GM19240 (cell line): ENCODE results near the gene RNF41.
A peak's percentile ranks its signal among the peaks of the same experiment; 100 is the strongest.

Experiments used
- DNase-seq: peaks from one replicate; pipeline ENCODE4 v3.0.0; 2011; ENCODE audit warnings: low spot score; ENCODE audit not compliant: insufficient read length

The RNF41 gene

DNA sequence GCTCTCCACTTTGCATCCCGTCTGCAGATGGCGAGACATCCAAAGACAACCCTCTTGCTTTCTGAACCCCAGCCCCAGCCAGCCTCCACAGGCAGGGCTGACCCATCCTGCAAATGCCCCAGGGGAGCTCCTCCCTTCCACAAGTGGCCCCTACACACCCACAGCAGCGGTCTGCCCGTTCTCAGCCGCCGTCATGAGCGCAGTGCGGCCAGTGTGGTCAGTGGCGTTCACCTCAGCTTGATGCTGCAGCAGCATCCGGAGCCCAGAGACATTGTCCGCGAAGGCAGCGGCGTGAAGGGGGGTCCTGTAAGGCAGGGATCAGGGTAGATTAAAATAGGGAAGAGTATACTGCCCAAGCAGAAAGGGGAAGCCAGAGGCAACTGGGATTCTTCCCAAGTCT is 22.8 kb upstream of the RNF41 start:
- no peak for DNase-seq

DNA sequence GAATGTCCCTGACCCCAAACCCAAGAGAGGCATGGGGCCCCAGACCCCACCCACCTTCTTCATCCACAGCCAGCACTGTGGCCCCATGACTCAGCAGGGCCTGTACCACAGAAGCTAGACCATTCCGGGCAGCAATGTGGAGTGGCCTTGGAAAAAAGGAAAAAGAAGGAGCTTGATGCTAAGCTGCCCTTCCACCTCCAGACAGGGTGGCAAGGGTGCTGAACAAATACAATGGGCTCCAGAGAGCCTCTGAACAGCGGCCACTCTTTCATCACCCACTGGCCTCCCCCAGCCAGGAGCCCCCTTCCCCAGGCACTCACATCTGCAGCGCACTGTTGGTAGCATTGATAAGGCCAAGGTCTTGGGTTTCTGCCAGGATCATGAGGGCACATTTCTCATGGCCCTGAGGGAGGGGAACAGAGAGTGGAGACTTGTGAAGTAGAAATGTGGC is 22.0 kb upstream of the RNF41 start:
- DNase-seq: no peak

DNA sequence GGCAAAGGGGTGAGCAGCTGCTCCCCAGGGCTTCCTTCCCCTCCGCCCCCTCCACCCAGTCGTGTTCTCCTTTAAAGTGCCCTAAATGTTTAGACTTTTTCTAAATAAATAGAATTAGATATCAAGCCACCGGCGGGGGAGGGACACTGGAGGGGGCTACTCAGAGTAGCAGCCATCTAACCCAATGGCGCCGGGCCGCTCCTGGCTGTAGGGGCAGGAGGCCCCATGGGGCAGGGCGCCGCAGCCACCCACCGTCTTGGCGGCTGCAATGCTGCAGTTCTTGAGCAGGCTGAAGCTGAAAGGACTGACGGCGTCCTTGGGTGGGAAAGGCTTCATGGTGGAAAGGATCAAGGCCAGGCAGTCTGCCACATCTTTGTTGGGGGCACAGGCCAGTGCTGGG is 21.3 kb upstream of the RNF41 start:
- DNase-seq: no peak

DNA sequence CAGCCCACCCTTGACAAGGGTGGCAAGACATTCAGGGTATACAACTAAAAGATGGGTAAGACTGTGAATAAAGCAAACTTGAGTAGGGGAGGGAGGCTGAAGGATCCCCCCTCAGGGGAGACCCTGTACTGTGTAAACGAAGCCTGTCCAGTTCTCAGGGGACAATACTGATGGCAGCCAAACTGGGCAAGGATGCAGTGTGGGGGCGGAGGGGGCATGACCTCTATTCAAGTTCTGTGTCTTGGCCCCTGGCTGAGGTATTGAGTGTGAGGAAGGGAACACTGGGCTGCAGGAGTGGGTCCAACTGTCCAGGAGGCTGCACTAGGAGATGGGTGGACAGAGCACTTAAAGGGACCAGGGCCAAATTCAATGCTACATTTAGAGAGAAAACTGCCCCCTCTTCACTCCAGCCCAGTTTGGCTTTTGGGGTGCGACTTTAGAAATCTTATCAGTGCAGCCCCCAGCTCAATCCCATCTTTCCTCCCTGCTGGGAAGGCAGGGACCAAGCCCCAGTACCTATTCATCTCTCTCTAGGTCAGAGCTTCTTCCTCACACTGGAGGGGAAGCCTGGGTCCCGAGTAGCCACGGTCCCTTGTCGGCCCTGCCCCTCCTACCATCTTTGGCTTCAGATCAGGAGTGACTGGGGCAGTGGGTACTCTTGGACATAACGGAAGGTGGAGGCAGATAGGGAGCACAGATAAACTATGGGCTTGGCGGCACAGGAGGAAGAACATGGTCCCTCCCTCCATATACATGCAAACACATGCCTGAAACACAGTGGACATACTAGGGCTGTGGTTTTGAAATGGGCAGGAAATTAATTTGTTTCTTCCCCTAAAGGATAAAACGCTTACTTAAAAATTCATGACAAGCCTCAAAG is 19.9 kb upstream of the RNF41 start:
- DNase-seq: no peak

DNA sequence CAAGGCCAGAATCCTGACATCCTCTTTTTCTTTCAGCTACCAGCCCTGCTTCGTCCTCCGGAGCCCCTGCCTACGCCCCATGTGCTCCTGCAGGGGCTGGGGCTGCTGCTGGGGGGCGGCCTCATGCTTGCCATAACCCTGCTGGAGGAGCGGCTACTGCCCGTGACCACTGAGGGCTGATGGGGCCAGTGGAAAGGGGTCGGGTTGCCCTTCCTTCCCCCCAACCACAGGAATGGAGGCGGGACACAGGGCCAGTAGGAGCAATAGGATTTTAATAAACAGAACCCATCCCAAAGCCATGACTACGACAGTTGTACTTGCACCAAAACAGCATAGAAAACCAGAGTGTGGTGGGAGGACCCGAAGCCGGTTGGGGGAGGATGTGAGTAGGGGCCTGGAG is 15.8 kb upstream of the RNF41 start:
- DNase-seq: no peak

DNA sequence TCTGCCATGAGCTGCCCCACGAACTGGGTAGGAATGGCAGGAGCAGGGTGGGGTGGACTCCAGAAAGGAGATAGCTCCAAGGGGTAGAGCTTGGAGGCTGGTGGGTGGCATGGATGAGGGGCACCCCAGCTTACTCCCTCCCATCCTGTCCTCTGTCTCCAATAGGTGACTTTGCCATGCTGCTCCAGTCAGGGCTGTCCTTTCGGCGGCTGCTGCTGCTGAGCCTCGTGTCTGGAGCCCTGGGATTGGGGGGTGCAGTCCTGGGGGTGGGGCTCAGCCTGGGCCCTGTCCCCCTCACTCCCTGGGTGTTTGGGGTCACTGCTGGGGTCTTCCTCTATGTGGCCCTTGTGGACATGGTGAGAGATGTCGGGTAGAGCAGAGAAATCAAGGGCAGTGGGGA is 15.3 kb upstream of the RNF41 start:
- no peak for DNase-seq

DNA sequence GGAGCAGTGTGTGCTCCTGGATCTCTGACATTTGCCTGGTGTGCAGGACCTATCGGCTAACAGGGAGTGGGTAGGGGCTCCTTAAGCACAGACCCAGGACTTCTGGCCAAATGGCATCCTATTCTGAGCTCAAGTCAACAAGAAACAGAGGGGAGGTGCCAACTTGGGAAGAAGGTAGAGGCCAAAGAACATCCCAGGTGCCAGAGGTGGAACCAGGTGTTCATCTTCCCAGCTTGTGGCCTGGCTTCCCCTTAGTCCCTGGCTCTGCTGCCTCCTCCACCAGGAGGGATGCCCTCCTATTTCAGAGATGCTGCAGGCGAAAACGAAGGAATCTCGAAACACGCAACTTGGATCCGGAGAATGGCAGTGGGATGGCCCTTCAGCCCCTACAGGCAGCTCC is 14.4 kb upstream of the RNF41 start:
- no peak for DNase-seq

DNA sequence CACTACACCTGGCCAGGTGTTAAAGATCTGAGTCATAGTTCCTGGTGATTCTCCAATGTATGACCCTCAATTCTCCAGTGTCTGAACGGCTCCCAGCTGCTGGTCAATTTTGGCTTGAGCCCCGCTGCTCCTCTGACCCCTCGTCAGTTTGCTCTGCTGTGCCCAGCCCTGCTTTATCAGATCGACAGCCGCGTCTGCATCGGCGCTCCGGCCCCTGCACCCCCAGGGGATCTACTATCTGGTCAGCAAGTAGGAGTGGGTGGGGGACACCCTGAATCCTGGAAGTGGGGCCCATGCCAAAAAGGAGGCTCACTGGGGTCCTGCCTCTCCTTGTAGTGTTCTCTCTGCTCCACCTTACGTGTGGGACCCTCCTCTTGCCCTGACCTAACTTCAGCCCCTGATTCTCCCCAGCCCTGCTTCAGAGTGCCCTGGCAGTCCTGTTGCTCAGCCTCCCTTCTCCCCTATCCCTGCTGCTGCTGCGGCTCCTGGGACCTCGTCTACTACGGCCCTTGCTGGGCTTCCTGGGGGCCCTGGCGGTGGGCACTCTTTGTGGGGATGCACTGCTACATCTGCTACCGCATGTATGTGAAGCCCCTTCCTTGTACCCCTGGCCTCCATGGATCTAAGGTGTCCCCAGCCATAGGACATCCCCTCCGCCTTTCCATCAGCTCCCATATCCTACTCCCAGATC is 13.2 kb upstream of the RNF41 start:
- no peak for DNase-seq

DNA sequence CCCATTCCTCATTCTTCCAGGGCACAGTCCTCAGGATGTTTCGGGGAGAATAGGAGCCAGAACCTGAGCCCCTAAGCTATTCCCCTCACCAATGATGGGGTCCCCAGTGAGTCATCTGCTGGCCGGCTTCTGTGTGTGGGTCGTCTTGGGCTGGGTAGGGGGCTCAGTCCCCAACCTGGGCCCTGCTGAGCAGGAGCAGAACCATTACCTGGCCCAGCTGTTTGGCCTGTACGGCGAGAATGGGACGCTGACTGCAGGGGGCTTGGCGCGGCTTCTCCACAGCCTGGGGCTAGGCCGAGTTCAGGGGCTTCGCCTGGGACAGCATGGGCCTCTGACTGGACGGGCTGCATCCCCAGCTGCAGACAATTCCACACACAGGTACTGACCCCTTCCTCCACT is 9.5 kb upstream of the RNF41 start:
- DNase-seq: no peak

DNA sequence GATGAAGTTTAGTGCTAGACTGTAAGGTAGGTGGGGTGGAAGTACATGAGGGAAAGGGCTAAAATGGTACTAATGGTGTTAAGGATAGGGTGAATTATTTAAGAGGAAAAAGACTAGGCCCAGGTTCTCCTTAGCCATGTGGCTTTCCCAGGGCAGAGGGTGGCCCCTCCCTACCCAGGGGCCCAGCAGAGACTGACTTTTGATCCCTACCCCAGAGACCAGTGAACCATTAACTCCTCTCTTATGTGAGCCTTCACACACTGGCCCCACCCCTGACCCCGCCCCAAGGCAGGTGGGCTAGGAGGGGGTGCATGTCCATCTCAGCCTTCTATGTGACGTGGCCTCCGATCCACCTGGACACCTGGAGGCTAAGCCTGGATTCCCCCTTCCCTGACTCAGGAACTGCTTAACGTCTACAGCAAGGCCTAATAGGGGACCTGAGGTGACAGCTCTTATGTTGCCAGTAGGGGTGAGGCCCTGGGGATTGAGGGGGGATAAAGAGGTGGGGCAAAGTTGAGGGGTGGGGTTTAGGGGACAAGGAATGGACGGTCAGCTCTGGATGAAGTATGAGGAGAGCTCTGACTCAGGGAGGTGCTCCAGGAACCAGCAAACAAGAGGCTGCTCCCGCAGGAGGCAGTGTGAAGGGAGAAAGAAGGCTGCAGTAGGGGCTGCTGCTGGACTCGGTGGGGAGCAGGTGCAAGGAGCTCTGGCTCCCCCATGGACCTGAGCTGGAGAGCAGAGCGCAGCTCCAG is 8.9 kb upstream of the RNF41 start:
- DNase-seq: no peak

DNA sequence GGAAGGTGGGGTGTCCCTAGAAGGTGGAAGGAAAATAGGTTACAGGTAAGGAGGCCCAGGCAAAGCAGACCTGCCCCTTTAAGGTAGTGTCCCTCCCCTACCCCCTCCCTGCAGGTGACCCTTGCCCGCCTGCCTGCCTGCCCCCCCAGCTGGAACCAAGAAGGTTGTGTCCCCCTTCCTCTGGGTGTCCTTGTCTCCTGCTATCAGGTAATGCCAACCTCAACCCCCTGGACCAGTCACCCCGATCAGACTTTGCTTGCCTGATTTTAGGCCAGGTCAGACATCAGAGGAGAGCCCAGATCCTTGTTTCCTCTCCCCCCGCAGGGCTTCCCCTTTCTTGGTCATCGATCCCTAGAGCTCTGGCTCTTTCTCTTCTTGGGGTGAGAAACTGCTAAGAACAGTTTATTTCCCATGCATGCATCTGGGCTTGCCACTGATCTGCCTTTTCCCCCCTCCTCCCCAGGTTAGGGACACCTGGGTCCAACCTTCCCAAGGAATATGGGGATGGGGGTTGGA is 8.3 kb upstream of the RNF41 start, which contains the start of gene SLC39A5:
Gene SLC39A5, plus strand, starts transcription at position 136 of the 516 bp plus-strand sequence. CDS start 1,224 bp downstream, outside the sequence.
- DNase-seq: no peak

DNA sequence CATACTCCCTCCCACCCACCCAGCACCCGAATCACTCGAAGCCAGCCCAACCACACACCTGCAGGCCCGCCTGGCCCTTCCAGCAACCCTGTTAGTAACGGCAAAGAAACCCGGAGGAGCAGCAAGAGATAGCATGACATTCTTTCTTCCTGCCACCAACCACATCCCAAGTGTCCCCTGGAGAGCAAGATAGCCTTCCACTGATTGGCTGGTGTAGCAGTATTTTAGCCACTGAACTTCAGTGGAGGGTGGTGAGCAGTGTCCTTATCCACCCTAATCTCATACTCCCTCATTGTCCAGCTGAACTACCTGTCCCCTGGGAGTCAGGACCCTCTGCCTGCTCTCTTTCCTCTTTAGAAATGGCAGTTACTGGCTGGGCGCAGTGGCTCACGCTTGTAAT is 7.4 kb upstream of the RNF41 start:
- no peak for DNase-seq

DNA sequence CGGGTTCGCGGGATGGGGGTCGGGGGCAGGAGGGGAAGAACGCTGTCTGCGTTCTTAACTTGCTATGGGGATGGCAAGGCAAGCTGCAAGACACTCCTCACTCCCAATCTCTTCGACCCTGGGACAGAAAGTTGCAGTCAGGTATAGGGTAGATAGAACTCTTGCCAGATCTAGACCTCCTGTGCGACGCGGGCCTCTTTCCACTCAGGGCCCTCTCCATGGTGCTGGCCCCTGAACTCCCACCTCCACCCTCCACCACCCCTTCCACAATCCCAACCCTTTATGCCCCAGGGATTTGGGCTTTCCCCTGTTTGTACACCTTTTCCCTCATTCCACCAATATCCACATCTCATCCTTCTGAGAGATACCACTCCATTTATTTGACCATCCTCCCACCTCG is 3.2 kb upstream of the RNF41 start:
- no peak for DNase-seq

DNA sequence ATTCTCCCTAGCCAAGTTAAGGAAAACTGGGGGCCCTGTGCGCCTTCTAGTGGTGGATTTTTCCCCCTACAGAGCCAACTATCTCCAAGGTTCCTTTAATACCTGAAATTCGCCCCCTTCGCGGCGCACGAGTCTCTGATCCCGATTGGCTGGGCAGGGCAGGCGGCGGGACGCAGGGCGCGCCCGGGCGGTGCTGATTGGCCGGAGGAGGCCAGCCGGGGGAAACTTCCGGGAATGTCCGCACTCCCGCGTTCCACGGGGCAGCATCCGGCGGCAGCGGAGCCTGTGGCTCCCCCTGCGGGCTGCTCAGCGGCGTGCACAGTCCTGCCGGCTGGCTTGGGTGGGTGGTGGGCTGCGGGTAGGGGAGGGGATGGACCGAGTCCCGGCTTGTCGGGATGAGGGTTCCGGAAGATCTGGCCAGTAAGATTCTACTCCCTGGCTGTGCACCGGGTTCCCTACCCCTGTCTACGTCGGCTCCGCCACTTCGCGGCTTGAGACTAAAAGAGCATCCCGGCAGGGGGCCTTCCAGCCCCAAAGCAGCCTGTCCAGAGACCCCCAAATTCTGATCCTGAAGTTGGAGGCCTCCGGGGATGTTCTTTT is 2.5 kb upstream of the RNF41 start, which contains the start of gene NABP2:
Gene NABP2, plus strand, starts transcription at position 241 of the 600 bp plus-strand sequence. CDS start 515 bp downstream, outside the sequence.
- DNase-seq: peak; percentile 98

DNA sequence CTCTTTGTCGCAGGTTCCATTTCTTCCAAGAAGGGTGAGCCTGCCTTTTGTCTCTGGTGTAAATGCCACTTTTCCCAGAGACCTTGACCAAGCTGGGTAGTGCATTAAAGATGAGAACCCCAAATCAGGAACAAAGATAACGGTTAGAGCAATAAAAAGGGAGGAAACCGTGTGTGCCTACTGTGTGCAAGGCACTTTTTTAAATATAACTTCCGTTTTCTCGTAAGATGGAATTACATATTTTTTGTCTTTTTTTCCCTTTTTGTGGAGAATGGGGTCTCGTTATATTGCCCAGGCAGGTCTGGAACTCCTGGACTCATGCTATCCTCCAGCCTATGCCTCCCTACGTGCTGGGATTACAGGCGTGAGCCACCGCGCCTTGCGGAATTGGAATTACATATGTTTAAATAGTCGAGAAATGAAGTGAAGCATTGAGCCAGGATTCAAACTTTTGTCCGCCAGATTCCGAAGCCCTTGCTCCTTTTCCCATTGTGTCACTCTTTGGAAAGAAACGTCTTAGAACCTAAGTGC is 1.9 kb upstream of the RNF41 start:
- DNase-seq: no peak

DNA sequence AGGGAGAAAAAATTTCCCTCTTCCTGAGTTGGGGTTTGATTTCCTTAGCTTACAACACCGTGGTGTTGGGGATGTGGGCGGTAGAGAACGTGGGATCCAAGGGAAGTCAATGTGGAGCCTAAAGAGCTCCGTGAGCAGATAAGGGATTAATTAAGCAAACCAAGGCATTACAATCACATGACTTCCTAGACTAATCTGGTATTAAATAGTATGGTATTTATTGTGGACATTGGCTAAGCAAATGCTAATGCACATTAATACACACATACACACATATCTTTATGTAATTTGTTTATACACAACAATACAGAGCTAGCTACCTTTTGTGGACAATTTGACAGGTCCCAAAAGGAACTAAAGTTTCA is 791 bp upstream of the RNF41 start:
- no peak for DNase-seq

DNA sequence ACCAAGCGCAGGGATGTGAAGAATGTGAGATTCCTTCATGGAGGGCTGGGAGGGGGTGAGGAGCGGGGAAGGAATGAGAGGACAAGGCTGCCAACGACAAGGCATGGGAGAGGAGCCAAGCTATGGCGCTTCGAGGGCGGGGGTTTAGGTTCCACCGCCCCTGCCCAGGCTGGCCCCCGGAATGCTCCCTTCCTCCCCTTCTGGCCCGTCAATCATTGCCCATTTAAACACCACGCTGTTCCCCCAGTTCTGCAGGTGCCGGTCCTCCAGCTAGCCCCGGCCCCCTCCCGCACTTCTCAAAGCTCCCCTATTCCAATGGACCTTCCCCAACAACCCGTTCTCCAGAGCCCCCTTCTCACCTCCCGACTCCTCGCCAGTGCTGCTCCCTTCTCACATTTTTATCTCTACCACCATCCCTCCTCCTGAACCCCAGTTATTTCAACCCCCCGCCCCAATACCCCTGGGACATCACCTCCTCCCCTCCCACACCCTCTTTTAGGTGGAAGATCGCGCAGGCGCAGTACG is 428 bp downstream of the RNF41 start:
- peak; percentile 70 for DNase-seq

DNA sequence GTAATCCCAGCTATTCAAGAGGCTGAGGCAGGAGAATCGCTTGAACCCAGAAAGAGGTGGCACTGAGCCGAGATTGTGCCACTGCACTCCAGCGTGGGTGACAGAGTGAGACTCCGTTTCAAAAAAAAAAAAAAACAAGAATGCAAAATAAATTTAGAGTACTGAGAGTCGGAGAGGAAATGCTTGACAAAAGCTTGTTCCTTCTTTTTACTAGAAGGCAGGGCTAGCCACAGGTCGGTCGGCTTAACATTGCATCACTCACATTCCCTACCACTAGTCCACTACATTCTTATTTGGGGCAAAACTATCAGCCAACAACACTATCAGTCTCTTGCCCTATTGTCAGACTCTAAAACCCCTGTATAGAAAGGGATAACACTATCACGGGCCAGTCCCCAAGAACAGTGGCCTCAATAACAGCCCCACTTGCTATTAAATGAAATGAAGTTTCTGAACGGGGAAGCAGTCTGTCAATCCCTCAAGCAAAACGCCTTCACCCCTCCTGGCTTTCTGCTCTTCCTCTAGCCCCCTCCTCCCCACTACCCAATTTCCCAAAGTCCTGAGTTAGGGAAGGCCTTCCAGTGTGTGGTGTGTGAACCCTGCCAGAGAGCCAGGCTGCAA is 1.0 kb downstream of the RNF41 start:
- no peak for DNase-seq

DNA sequence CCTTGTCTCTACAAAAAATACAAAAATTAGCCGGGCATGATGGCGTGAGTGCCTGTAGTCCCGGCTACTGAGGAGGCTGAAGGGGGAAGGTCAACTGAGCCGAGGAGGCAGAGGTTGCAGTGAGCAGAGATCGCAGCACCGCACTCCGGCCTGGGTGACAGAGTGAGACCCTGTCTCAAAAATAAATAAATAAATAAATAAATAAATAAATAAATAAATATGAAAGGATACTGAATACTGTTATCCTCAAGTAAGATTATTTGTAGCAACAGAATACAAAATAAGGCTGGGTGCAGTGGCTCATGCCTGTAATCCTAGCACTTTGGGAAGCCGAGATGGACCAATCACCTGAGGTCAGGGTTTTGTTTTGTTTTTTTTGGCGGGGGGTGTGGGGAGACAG is 1.9 kb downstream of the RNF41 start:
- no peak for DNase-seq

DNA sequence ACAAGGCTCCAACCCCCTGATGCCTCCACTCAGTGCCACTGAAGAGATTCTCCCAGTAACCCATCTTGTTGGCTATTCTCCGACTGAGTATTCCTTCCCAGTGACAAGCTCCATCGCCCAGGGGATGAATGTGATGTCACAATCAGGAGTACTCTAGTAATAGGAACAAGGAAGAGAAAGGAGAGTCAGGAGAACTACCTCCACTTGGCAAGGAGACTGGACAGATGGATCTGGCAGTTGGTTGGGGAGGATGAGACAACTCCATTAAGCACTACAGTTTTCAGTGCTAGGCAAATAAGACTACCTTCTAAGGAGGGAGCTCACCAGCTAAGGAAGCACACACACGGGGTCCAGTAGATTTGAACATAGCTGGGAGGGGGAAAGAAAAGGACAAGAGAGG is 5.3 kb downstream of the RNF41 start:
- DNase-seq: no peak
